Measurements from ENCODE around the gene PROKR2. TPM values are rescaled to one million over a fixed set of nuclear protein-coding genes. Genes with fewer than 3 reads are reported as not detected.

Gene PROKR2
- total RNA-seq, 2 experiments from 2014 or later, result not detected

- Mint-ChIP-seq H3K27ac (no peak overlapping the region), H3K9me3 (no peaks in the 10 kb centered on the region), H3K4me3 (no peak overlapping the region), H3K36me3 (ENCODE audit: low read depth) (no peaks in the 10 kb centered on the region), H3K4me1 (ENCODE audit: low read depth) (no peaks in the 10 kb centered on the region), H3K27me3 (ENCODE audit: low read depth) (peaks cover 5% of the 10 kb centered on the region)
- intact Hi-C loops (cut with micrococcal nuclease), result no loop called here
- DNase-seq, result no peak
- CTCF ChIA-PET, result no interaction called here
Observed at GRCh38 chr20:5270603-5271002, 46.2 kb downstream of the PROKR2 start.

- Mint-ChIP-seq H3K36me3 (ENCODE audit: low read depth) (no peaks in the 10 kb centered on the region), H3K27me3 (ENCODE audit: low read depth) (peaks cover 8% of the 10 kb centered on the region), H3K27ac (no peak overlapping the region), H3K4me3 (no peak overlapping the region), H3K9me3 (no peaks in the 10 kb centered on the region), H3K4me1 (ENCODE audit: low read depth) (no peaks in the 10 kb centered on the region)
- CTCF ChIA-PET, result no interaction called here
- no peak for DNase-seq
- intact Hi-C loops (cut with micrococcal nuclease), result no loop called here
Observed at GRCh38 chr20:5268449-5268848, 48.3 kb downstream of the PROKR2 start.

- H3K4me1 Mint-ChIP-seq (ENCODE audit: low read depth), result no peaks in the 10 kb centered on the region
- no peak overlapping the region for H3K4me3 Mint-ChIP-seq
- peaks cover 13% of the 10 kb centered on the region for H3K27me3 Mint-ChIP-seq (ENCODE audit: low read depth)
- H3K9me3 Mint-ChIP-seq, result no peaks in the 10 kb centered on the region
- no peak for DNase-seq
- H3K27ac Mint-ChIP-seq, result no peak overlapping the region
- intact Hi-C loops (cut with micrococcal nuclease), result no loop called here
- CTCF ChIA-PET, result no interaction called here
- no peaks in the 10 kb centered on the region for H3K36me3 Mint-ChIP-seq (ENCODE audit: low read depth)
Observed at GRCh38 chr20:5267092-5267491, 49.7 kb downstream of the PROKR2 start.

Other genes starting within 250 kb of the PROKR2 start
- 10 to 100 TPM; 86.3 to 90.5 TPM for gene TMEM230, start 203.9 kb downstream of the PROKR2 start, total RNA-seq
- gene PCNA, start 197.0 kb downstream of the PROKR2 start, total RNA-seq, result 100 to 1,000 TPM; 631 to 641 TPM
- gene CDS2, start 189.9 kb downstream of the PROKR2 start, total RNA-seq, result 10 to 100 TPM; 23.2 to 24.1 TPM